Neuronal stem cell (in vitro differentiated cells): Measurements from ENCODE around the gene IGFN1.

Experiments used
- DNase-seq: peaks from one replicate; pipeline ENCODE4 v3.0.0-alpha.2; 2013; ENCODE audit warnings: low spot score
- H2AFZ ChIP-seq: one replicate; pipeline ENCODE4 v1.6.1; 2013; ENCODE audit warnings: mild to moderate bottlenecking, low read length, inconsistent platforms
- H2AK5ac ChIP-seq: 2 replicates; pipeline ENCODE4 v1.6.1; 2013; ENCODE audit warnings: low read depth, mild to moderate bottlenecking, inconsistent platforms, low read length, moderate library complexity, mixed read lengths
- H2BK120ac ChIP-seq: 2 replicates; pipeline ENCODE4 v1.6.1; 2013; ENCODE audit warnings: low read depth, mild to moderate bottlenecking, inconsistent platforms, low read length, moderate library complexity, mixed read lengths
- H2BK12ac ChIP-seq: one replicate; pipeline ENCODE4 v1.6.1; 2013; ENCODE audit warnings: low read length, inconsistent platforms
- H2BK15ac ChIP-seq: 2 replicates; pipeline ENCODE4 v1.6.1; 2013; ENCODE audit warnings: mild to moderate bottlenecking, low read length, inconsistent platforms, mixed read lengths
- H2BK5ac ChIP-seq: one replicate; pipeline ENCODE4 v1.6.1; 2013; ENCODE audit warnings: inconsistent platforms, mild to moderate bottlenecking, low read length, moderate library complexity
- H3K14ac ChIP-seq: one replicate; pipeline ENCODE4 v1.6.1; 2013; ENCODE audit warnings: low read length, inconsistent platforms
- H3K18ac ChIP-seq: 2 replicates; pipeline ENCODE4 v1.6.1; 2013; ENCODE audit warnings: low read length, inconsistent platforms
- H3K23ac ChIP-seq: 2 replicates; pipeline ENCODE4 v1.6.1; 2013; ENCODE audit warnings: low read depth, mild to moderate bottlenecking, mixed read lengths, low read length, inconsistent platforms; ENCODE audit not compliant: poor library complexity
- H3K27ac ChIP-seq: replicated peaks from 3 replicates; pipeline ENCODE4 v1.5.1; 2013; ENCODE audit warnings: low read length, inconsistent platforms
- H3K27me3 ChIP-seq, 3 experiments: 2 replicates each; pipeline ENCODE4 v1.6.1; 2013; ENCODE audit warnings: low read length in 3 of 3, mild to moderate bottlenecking in 2 of 3, inconsistent platforms in 1 of 3, low read depth in 1 of 3, mixed read lengths in 1 of 3, moderate library complexity in 1 of 3; ENCODE audit not compliant: control insufficient read depth in 3 of 3, insufficient read depth in 3 of 3
- H3K36me3 ChIP-seq, 2 donors: replicated peaks in 1 of 2; 2 replicates each; pipeline ENCODE4 v1.6.1; 2013; ENCODE audit warnings: low read length in 2 of 2; ENCODE audit not compliant: control insufficient read depth in 2 of 2, insufficient read depth in 2 of 2
- H3K4ac ChIP-seq: 2 replicates; pipeline ENCODE4 v1.6.1; 2013; ENCODE audit warnings: inconsistent platforms, mild to moderate bottlenecking, low read length, moderate library complexity
- H3K4me1 ChIP-seq, 2 donors: 1 replicate in 1 of 2; 2 replicates in 1 of 2; pipeline ENCODE4 v1.6.1; 2013; ENCODE audit warnings: low read length in 2 of 2, low read depth in 1 of 2; ENCODE audit not compliant: control insufficient read depth in 2 of 2, insufficient read depth in 1 of 2
- H3K4me2 ChIP-seq: one replicate; pipeline ENCODE4 v1.6.1; 2013; ENCODE audit warnings: mild to moderate bottlenecking, low read length, inconsistent platforms; ENCODE audit not compliant: insufficient read depth, poor library complexity, severe bottlenecking
- H3K4me3 ChIP-seq, 2 donors: 2 replicates each; pipeline ENCODE4 v1.5.1; 2013; ENCODE audit warnings: low read length in 2 of 2, mild to moderate bottlenecking in 2 of 2, inconsistent platforms in 1 of 2, moderate library complexity in 1 of 2
- H3K79me1 ChIP-seq: one replicate; pipeline ENCODE4 v1.6.1; 2013; ENCODE audit warnings: low read depth, mild to moderate bottlenecking, inconsistent platforms, low read length, moderate library complexity
- H3K9ac ChIP-seq: one replicate; pipeline ENCODE4 v1.6.1; 2013; ENCODE audit warnings: mild to moderate bottlenecking, low read depth, low read length, inconsistent platforms; ENCODE audit not compliant: poor library complexity
- H3K9me3 ChIP-seq, 2 donors: replicated peaks in 1 of 2; 2 replicates each; pipeline versions ENCODE3 to v1.6.1; 2013; ENCODE audit warnings: low read length in 2 of 2, mild to moderate bottlenecking in 2 of 2, inconsistent platforms in 1 of 2, low read depth in 1 of 2, mixed read lengths in 1 of 2, moderate library complexity in 1 of 2; ENCODE audit not compliant: control insufficient read depth in 2 of 2, insufficient read depth in 1 of 2
- H4K8ac ChIP-seq: one replicate; pipeline ENCODE4 v1.6.1; 2013; ENCODE audit warnings: low read depth, mild to moderate bottlenecking, inconsistent platforms, low read length, moderate library complexity
- H4K91ac ChIP-seq: one replicate; pipeline ENCODE4 v1.6.1; 2013; ENCODE audit warnings: low read length, low read depth, mild to moderate bottlenecking, inconsistent platforms; ENCODE audit not compliant: poor library complexity
- WGBS, 2 donors: extraction: QIAGEN DNeasy Blood & Tissue Kit; methylation state at CpG; one replicate each; pipeline ENCODE4 v1.1.7; 2013; ENCODE audit warnings: missing lambda C conversion rate in 2 of 2, mixed read lengths in 1 of 2; ENCODE audit not compliant: insufficient read length in 2 of 2, insufficient replicate concordance in 1 of 2; ENCODE audit errors: extremely low coverage in 2 of 2; 5-methylcytosine and 5-hydroxymethylcytosine counted together

The IGFN1 gene

DNA sequence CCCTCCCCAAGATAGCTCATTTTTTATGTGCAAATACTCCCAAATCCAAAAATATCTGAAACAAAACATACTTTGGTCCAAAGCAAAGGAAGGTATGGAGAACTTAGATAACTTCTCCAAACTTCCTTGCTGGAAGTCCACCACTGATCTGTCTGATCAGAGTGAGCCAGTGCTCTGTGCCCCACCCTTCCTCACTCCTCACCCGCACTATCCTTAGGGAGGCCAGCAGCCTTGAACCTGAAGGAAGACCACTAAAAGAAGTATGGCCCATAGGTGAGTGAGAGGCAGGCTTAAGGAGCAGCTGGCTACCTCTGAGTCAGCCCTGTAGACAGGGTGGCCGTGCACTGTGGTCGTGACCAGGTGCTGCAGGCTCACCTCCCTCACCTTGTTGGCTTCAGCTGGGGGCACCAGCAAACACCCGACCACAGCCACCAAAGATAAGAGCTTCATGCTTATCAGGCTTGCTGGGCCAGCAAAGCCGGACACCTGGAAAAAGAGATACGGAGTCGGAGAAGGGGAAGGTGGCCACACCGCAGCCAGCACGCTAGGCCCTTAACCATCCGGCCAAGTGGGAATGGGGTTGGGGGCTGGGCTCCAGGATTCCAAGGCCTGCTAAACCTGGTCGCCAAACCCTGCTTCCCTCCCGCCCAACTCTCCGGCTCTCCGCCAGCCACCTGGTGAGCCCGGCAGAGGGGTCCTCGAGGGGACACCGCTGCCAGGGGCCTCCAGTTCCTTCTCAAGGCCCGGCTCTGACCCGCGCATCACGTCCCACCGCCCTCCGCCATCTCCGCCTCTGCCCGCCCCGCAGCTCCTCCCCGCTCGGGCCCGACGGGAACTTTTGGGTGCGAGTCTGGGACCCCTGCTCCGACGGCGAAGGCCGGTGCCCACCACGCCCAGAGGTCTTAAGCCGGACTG lies 36.9 kb upstream of the IGFN1 start:
- Histone ChIP-seq H3K4me1 (peaks cover 6 to 12% of the 10 kb centered on the region in 2 donors), H3K4me2 (peak overlapping the region; percentile 68), H3K27ac (no peak overlapping the region), H4K91ac (no peak overlapping the region), H2BK12ac (no peak overlapping the region), H3K27me3 (peaks cover 0 to 14% (median 0%) of the 10 kb centered on the region in 3 experiments), H2AK5ac (peak overlapping the region; percentile 34), H4K8ac (no peak overlapping the region), H3K9me3 (peaks cover 0 to 5% of the 10 kb centered on the region in 2 donors), H3K4me3 (peak overlapping the region; percentile 88 to 91), H3K18ac (peak overlapping the region; percentile 93), H3K36me3 (peaks cover 26 to 40% of the 10 kb centered on the region in 2 donors), H3K23ac (peak overlapping the region; percentile 29), H3K4ac (no peak overlapping the region), H3K14ac (no peak overlapping the region), H2BK15ac (no peak overlapping the region), H2BK5ac (peak overlapping the region; percentile 91), H3K79me1 (peaks cover 10% of the 10 kb centered on the region), H3K9ac (peak overlapping the region; percentile 82), H2AFZ (peak overlapping the region; percentile 87), H2BK120ac (no peak overlapping the region)
- no peak for DNase-seq
- no CpG with 5 or more reads among the region's 37 CpGs for WGBS, 2 donors

DNA sequence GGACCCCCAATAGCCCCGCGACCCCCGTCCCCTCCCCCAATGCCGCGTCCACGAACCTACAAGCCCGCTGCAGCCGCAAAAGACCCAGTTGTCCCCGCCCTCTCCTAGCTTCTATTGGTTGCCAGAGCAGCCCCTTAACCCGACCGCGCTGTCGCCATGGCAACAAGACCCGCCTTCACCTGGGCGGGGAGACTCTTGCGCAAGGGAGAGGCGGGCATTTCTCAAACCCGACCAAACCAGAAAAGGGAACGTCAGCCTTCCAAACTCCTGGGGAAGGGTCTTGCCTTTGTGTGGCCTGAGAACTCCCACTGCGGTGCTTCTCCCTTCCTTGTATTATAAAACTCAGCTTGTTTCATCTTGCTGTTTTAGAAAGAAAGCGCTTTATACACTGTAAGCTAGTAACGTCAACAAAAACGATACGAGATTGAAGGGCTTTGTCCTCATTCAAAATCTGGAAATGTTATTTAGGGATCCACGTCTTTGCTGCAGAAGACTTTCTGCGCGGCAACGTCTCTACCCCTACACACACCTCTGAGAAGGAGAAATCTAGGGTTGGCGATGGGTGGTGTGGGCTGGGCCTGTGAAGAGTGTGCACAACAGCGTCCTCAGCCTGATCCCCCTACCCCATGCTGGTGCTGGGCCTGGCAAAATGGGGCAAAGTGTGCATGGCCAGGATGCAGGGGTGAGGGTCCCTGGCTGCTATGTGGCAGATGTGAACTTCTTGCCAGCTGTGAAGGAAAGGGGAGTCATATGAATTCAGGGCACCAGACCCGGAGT lies 36.0 kb upstream of the IGFN1 start, which contains the start of gene TMEM9:
TSS of gene TMEM9 (minus strand) at position 86 of the 777 bp plus-strand sequence. CDS start 551 bp downstream, outside the sequence.
- Histone ChIP-seq H2BK15ac (no peak within 1 kb of the TSS), H4K91ac (no peak within 1 kb of the TSS), H3K4me1 (peaks cover 6 to 12% of the 10 kb centered on the region in 2 donors), H3K27me3 (peaks cover 0 to 18% (median 0%) of the 10 kb centered on the region in 3 experiments), H2AK5ac (peak within 1 kb of the TSS; percentile 34), H3K14ac (no peak within 1 kb of the TSS), H3K9ac (peak within 1 kb of the TSS; percentile 82), H3K79me1 (peaks cover 10% of the 10 kb centered on the region), H3K36me3 (peaks cover 21 to 31% of the 10 kb centered on the region in 2 donors), H3K18ac (peak within 1 kb of the TSS; percentile 93), H3K4me3 (peak within 1 kb of the TSS; percentile 88 to 91), H3K23ac (peak within 1 kb of the TSS; percentile 29), H3K4me2 (peak within 1 kb of the TSS; percentile 68), H2BK5ac (peak within 1 kb of the TSS; percentile 91), H2AFZ (peak within 1 kb of the TSS; percentile 87), H2BK12ac (no peak within 1 kb of the TSS), H4K8ac (no peak within 1 kb of the TSS), H3K4ac (no peak within 1 kb of the TSS), H3K27ac (no peak within 1 kb of the TSS), H2BK120ac (no peak within 1 kb of the TSS), H3K9me3 (peaks cover 0 to 5% of the 10 kb centered on the region in 2 donors)
- WGBS, 2 donors: no CpG with 5 or more reads among the region's 31 CpGs
- peak; percentile 98 for DNase-seq

- H3K27me3 ChIP-seq: peaks cover 0 to 23% (median 0%) of the 10 kb centered on the region in 3 experiments
- H3K4me1 ChIP-seq: peaks cover 6 to 12% of the 10 kb centered on the region in 2 donors
- no peak for DNase-seq
- no peak overlapping the region for H3K4me3 ChIP-seq
- H3K9me3 ChIP-seq: peaks cover 0 to 5% of the 10 kb centered on the region in 2 donors
- no peak overlapping the region for H2AFZ ChIP-seq
- no peak overlapping the region for H4K91ac ChIP-seq
- peaks cover 16 to 23% of the 10 kb centered on the region in 2 donors for H3K36me3 ChIP-seq
- no peak overlapping the region for H3K4me2 ChIP-seq
- WGBS, 2 donors: no CpG with 5 or more reads among the region's 2 CpGs
- H2BK120ac ChIP-seq: no peak overlapping the region
- peaks cover 8% of the 10 kb centered on the region for H3K79me1 ChIP-seq
- no peak overlapping the region for H3K9ac ChIP-seq
- H2AK5ac ChIP-seq: no peak overlapping the region
- no peak overlapping the region for H2BK15ac ChIP-seq
- H2BK5ac ChIP-seq: no peak overlapping the region
- H3K14ac ChIP-seq: no peak overlapping the region
- no peak overlapping the region for H2BK12ac ChIP-seq
- H4K8ac ChIP-seq: no peak overlapping the region
- H3K18ac ChIP-seq: no peak overlapping the region
- H3K27ac ChIP-seq: no peak overlapping the region
- no peak overlapping the region for H3K4ac ChIP-seq
- no peak overlapping the region for H3K23ac ChIP-seq
Measured at GRCh38 chr1:201155354-201155753, 35.3 kb upstream of the IGFN1 start.
